Measurements from ENCODE around the gene HECTD3.

The HECTD3 gene

GRCh38 chr1:45038661-45039364, 27.7 kb upstream of the HECTD3 start:
- Histone ChIP-seq H3K18ac (ENCODE audit: low read length) (no peak overlapping the region), H4K8ac (ENCODE audit: low read depth, low read length) (no peak overlapping the region), H3K4me1 (ENCODE audit: control insufficient read depth in 1 of 2, insufficient read depth in 2 of 2, low read length in 2 of 2) (no peaks in the 10 kb centered on the region), H3K27me3 (ENCODE audit: insufficient read depth, low read length) (no peaks in the 10 kb centered on the region), H3K14ac (ENCODE audit: low read length) (no peak overlapping the region), H2AFZ (ENCODE audit: insufficient read depth, low read length, poor library complexity) (no peak overlapping the region), H4K91ac (ENCODE audit: low read depth, low read length) (no peak overlapping the region), H2BK12ac (ENCODE audit: low read length) (no peak overlapping the region), H3K79me1 (ENCODE audit: low read length) (no peaks in the 10 kb centered on the region), H3K9ac (ENCODE audit: low read length) (no peak overlapping the region), H3K4me3 (ENCODE audit: low read depth, low read length) (no peak overlapping the region), H3K4ac (ENCODE audit: low read depth, low read length) (no peak overlapping the region), H3K9me3 (ENCODE audit: insufficient read depth, low read depth, low read length) (no peaks in the 10 kb centered on the region), H3K36me3 (ENCODE audit: control insufficient read depth in 1 of 2, insufficient read depth in 2 of 2, low read length in 2 of 2) (no peaks in the 10 kb centered on the region), H2AK5ac (ENCODE audit: low read length) (no peak overlapping the region), H3K23ac (ENCODE audit: low read length) (no peak overlapping the region), H3K27ac (ENCODE audit: low read depth, low read length) (no peak overlapping the region), H2BK5ac (ENCODE audit: low read depth, low read length, poor library complexity) (no peak overlapping the region), H4K12ac (ENCODE audit: low read depth, low read length) (no peak overlapping the region), H3K79me2 (ENCODE audit: control insufficient read depth, insufficient read depth, low read length, poor library complexity) (no peaks in the 10 kb centered on the region), H3K4me2 (ENCODE audit: low read length) (no peak overlapping the region), H2BK120ac (ENCODE audit: insufficient read depth, low read length, poor library complexity) (no peak overlapping the region)
- no peak for DNase-seq
- WGBS (ENCODE audit: extremely low coverage, insufficient coverage, insufficient read length) = no CpG with 5 or more reads among the region's 8 CpGs

GRCh38 chr1:45038240-45038639, 27.1 kb upstream of the HECTD3 start:
- DNase-seq = no peak
- no peak overlapping the region for H3K4ac ChIP-seq (ENCODE audit: low read depth, low read length)
- H3K14ac ChIP-seq (ENCODE audit: low read length) = no peak overlapping the region
- H3K4me2 ChIP-seq (ENCODE audit: low read length) = no peak overlapping the region
- H2AFZ ChIP-seq (ENCODE audit: insufficient read depth, low read length, poor library complexity) = no peak overlapping the region
- H3K4me1 ChIP-seq (ENCODE audit: control insufficient read depth in 1 of 2, insufficient read depth in 2 of 2, low read length in 2 of 2) = no peaks in the 10 kb centered on the region
- H3K9me3 ChIP-seq (ENCODE audit: insufficient read depth, low read depth, low read length) = no peaks in the 10 kb centered on the region
- H3K4me3 ChIP-seq (ENCODE audit: low read depth, low read length) = no peak overlapping the region
- no peak overlapping the region for H2BK120ac ChIP-seq (ENCODE audit: insufficient read depth, low read length, poor library complexity)
- no peak overlapping the region for H2AK5ac ChIP-seq (ENCODE audit: low read length)
- no peak overlapping the region for H3K18ac ChIP-seq (ENCODE audit: low read length)
- H3K36me3 ChIP-seq (ENCODE audit: control insufficient read depth in 1 of 2, insufficient read depth in 2 of 2, low read length in 2 of 2) = no peaks in the 10 kb centered on the region
- no peaks in the 10 kb centered on the region for H3K27me3 ChIP-seq (ENCODE audit: insufficient read depth, low read length)
- no peak overlapping the region for H2BK5ac ChIP-seq (ENCODE audit: low read depth, low read length, poor library complexity)
- no peaks in the 10 kb centered on the region for H3K79me2 ChIP-seq (ENCODE audit: control insufficient read depth, insufficient read depth, low read length, poor library complexity)
- no peak overlapping the region for H2BK12ac ChIP-seq (ENCODE audit: low read length)
- no CpG with 5 or more reads among the region's 2 CpGs for WGBS (ENCODE audit: extremely low coverage, insufficient coverage, insufficient read length)
- H4K8ac ChIP-seq (ENCODE audit: low read depth, low read length) = no peak overlapping the region
- H4K91ac ChIP-seq (ENCODE audit: low read depth, low read length) = no peak overlapping the region
- H3K27ac ChIP-seq (ENCODE audit: low read depth, low read length) = no peak overlapping the region
- no peak overlapping the region for H3K23ac ChIP-seq (ENCODE audit: low read length)
- no peak overlapping the region for H3K9ac ChIP-seq (ENCODE audit: low read length)
- no peaks in the 10 kb centered on the region for H3K79me1 ChIP-seq (ENCODE audit: low read length)
- no peak overlapping the region for H4K12ac ChIP-seq (ENCODE audit: low read depth, low read length)

GRCh38 chr1:45037456-45037855, 26.3 kb upstream of the HECTD3 start:
- H4K91ac ChIP-seq (ENCODE audit: low read depth, low read length) = no peak overlapping the region
- no peak overlapping the region for H2BK120ac ChIP-seq (ENCODE audit: insufficient read depth, low read length, poor library complexity)
- no peak overlapping the region for H3K18ac ChIP-seq (ENCODE audit: low read length)
- no peaks in the 10 kb centered on the region for H3K27me3 ChIP-seq (ENCODE audit: insufficient read depth, low read length)
- no peaks in the 10 kb centered on the region for H3K79me2 ChIP-seq (ENCODE audit: control insufficient read depth, insufficient read depth, low read length, poor library complexity)
- no peak overlapping the region for H3K4me3 ChIP-seq (ENCODE audit: low read depth, low read length)
- H3K4ac ChIP-seq (ENCODE audit: low read depth, low read length) = no peak overlapping the region
- H3K9me3 ChIP-seq (ENCODE audit: insufficient read depth, low read depth, low read length) = no peaks in the 10 kb centered on the region
- no peak overlapping the region for H3K27ac ChIP-seq (ENCODE audit: low read depth, low read length)
- H2BK5ac ChIP-seq (ENCODE audit: low read depth, low read length, poor library complexity) = no peak overlapping the region
- no peak overlapping the region for H3K23ac ChIP-seq (ENCODE audit: low read length)
- no peaks in the 10 kb centered on the region for H3K79me1 ChIP-seq (ENCODE audit: low read length)
- no peak overlapping the region for H4K12ac ChIP-seq (ENCODE audit: low read depth, low read length)
- H3K9ac ChIP-seq (ENCODE audit: low read length) = no peak overlapping the region
- H3K4me1 ChIP-seq (ENCODE audit: control insufficient read depth in 1 of 2, insufficient read depth in 2 of 2, low read length in 2 of 2) = no peaks in the 10 kb centered on the region
- H3K14ac ChIP-seq (ENCODE audit: low read length) = no peak overlapping the region
- no peak overlapping the region for H2AFZ ChIP-seq (ENCODE audit: insufficient read depth, low read length, poor library complexity)
- no peak overlapping the region for H4K8ac ChIP-seq (ENCODE audit: low read depth, low read length)
- H2BK12ac ChIP-seq (ENCODE audit: low read length) = no peak overlapping the region
- no peaks in the 10 kb centered on the region for H3K36me3 ChIP-seq (ENCODE audit: control insufficient read depth in 1 of 2, insufficient read depth in 2 of 2, low read length in 2 of 2)
- H2AK5ac ChIP-seq (ENCODE audit: low read length) = no peak overlapping the region
- DNase-seq = no peak
- H3K4me2 ChIP-seq (ENCODE audit: low read length) = no peak overlapping the region

GRCh38 chr1:45035631-45036301, 24.6 kb upstream of the HECTD3 start:
- no peak for DNase-seq
- Histone ChIP-seq H3K79me2 (ENCODE audit: control insufficient read depth, insufficient read depth, low read length, poor library complexity) (no peaks in the 10 kb centered on the region), H3K4ac (ENCODE audit: low read depth, low read length) (no peak overlapping the region), H3K14ac (ENCODE audit: low read length) (no peak overlapping the region), H3K9me3 (ENCODE audit: insufficient read depth, low read depth, low read length) (no peaks in the 10 kb centered on the region), H3K79me1 (ENCODE audit: low read length) (no peaks in the 10 kb centered on the region), H3K23ac (ENCODE audit: low read length) (no peak overlapping the region), H2BK120ac (ENCODE audit: insufficient read depth, low read length, poor library complexity) (no peak overlapping the region), H2BK12ac (ENCODE audit: low read length) (no peak overlapping the region), H4K12ac (ENCODE audit: low read depth, low read length) (no peak overlapping the region), H3K4me3 (ENCODE audit: low read depth, low read length) (no peak overlapping the region), H3K36me3 (ENCODE audit: control insufficient read depth in 1 of 2, insufficient read depth in 2 of 2, low read length in 2 of 2) (no peaks in the 10 kb centered on the region), H3K4me1 (ENCODE audit: control insufficient read depth in 1 of 2, insufficient read depth in 2 of 2, low read length in 2 of 2) (no peaks in the 10 kb centered on the region), H2AFZ (ENCODE audit: insufficient read depth, low read length, poor library complexity) (no peak overlapping the region), H4K91ac (ENCODE audit: low read depth, low read length) (no peak overlapping the region), H3K4me2 (ENCODE audit: low read length) (no peak overlapping the region), H3K9ac (ENCODE audit: low read length) (no peak overlapping the region), H4K8ac (ENCODE audit: low read depth, low read length) (no peak overlapping the region), H3K18ac (ENCODE audit: low read length) (no peak overlapping the region), H2BK5ac (ENCODE audit: low read depth, low read length, poor library complexity) (no peak overlapping the region), H2AK5ac (ENCODE audit: low read length) (no peak overlapping the region), H3K27ac (ENCODE audit: low read depth, low read length) (no peak overlapping the region), H3K27me3 (ENCODE audit: insufficient read depth, low read length) (no peaks in the 10 kb centered on the region)
- no CpG with 5 or more reads among the region's 7 CpGs for WGBS (ENCODE audit: extremely low coverage, insufficient coverage, insufficient read length)
